Measurements from ENCODE around the gene TRIM39.

- TF ChIP-seq RFX5 (IDR thresholded peaks at IDR 0.05; ENCODE audit: low read depth, low read length) (no peak), POLR2A (IDR thresholded peaks at IDR 0.05; ENCODE audit: low read depth, low read length) (no peak), FOS (IDR thresholded peaks at IDR 0.05; ENCODE audit: low read depth, low read length) (no peak), MAFK (IDR thresholded peaks at IDR 0.05; ENCODE audit: low read depth, low read length) (no peak), RAD21 (IDR thresholded peaks at IDR 0.05; ENCODE audit: low read length) (peak; percentile 63), NFE2L2 (IDR thresholded peaks at IDR 0.05; ENCODE audit: low read depth, low read length) (no peak), RCOR1 (IDR thresholded peaks at IDR 0.05; ENCODE audit: insufficient replicate concordance, low read length) (no peak), USF2 (IDR thresholded peaks at IDR 0.05; ENCODE audit: low read depth, low read length) (no peak), MAZ (IDR thresholded peaks at IDR 0.05; ENCODE audit: borderline replicate concordance, low read depth, low read length) (no peak), CEBPB (IDR thresholded peaks at IDR 0.05; ENCODE audit: low read depth, low read length) (no peak), BHLHE40 (IDR thresholded peaks at IDR 0.05; ENCODE audit: low read depth, low read length) (no peak)
- TF ChIP-seq, protein P1, sequence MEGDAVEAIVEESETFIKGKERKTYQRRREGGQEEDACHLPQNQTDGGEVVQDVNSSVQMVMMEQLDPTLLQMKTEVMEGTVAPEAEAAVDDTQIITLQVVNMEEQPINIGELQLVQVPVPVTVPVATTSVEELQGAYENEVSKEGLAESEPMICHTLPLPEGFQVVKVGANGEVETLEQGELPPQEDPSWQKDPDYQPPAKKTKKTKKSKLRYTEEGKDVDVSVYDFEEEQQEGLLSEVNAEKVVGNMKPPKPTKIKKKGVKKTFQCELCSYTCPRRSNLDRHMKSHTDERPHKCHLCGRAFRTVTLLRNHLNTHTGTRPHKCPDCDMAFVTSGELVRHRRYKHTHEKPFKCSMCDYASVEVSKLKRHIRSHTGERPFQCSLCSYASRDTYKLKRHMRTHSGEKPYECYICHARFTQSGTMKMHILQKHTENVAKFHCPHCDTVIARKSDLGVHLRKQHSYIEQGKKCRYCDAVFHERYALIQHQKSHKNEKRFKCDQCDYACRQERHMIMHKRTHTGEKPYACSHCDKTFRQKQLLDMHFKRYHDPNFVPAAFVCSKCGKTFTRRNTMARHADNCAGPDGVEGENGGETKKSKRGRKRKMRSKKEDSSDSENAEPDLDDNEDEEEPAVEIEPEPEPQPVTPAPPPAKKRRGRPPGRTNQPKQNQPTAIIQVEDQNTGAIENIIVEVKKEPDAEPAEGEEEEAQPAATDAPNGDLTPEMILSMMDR (conservative IDR thresholded peaks at IDR 0.05; ENCODE audit: low read depth, low read length): peak; percentile 79
- TF ChIP-seq, protein P2, sequence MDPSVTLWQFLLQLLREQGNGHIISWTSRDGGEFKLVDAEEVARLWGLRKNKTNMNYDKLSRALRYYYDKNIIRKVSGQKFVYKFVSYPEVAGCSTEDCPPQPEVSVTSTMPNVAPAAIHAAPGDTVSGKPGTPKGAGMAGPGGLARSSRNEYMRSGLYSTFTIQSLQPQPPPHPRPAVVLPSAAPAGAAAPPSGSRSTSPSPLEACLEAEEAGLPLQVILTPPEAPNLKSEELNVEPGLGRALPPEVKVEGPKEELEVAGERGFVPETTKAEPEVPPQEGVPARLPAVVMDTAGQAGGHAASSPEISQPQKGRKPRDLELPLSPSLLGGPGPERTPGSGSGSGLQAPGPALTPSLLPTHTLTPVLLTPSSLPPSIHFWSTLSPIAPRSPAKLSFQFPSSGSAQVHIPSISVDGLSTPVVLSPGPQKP (IDR thresholded peaks at IDR 0.05; ENCODE audit: borderline replicate concordance, low read depth, low read length): no peak
These were observed 31.2 kb downstream of the TRIM39 start for GRCh38 chr6:30357678-30358540.

Data from IMR-90 (cell line).